HG03066 (cell line): ENCODE measurements around the gene GPRC5A.

ENCODE experiments used
- ATAC-seq: cut with Tn5 transposase; IDR thresholded peaks from one replicate; pipeline ENCODE4 v1.9.1; 2021; ENCODE audit warnings: low read depth; ENCODE audit not compliant: unreplicated experiment

Gene GPRC5A

GRCh38 chr12:12908711-12909110 lies 17.3 kb downstream of the GPRC5A start:
- ATAC-seq: no peak

DNA sequence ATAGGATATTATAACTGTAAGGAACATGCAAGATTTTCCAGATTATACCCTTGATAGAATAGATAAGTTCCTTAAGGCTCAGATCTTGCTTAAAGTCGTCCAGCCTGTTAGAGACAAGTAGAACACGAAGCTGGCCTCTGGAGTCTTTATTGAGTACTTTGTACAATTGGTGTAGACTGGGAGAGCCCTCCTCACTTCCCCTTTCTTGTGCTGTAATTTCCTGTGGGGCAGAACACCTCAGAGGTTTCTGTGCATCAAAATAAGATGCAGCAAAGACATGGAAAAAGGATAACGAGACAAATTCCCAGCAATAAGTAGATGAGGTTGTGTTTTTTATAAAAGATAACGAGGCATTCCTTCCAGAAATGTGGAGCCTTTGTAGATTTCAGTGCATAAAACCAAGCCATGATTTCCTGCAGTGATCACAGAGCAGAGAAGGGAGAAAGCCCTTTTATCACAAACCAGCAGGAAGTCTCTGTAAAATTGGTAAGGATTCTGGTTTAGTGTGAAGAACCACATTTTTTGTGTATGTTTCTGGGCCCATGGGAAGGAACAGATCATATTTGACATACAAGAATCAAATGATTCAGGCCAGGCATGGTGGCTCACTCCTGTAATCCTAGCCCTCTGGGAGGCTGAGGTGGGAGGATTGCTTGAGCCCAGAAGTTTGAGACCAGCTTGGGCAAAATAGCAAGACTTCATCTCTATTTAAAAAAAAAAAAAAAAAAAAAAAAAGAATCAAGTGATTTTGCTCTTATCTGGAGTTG lies 18.0 kb downstream of the GPRC5A start:
- ATAC-seq: no peak

DNA sequence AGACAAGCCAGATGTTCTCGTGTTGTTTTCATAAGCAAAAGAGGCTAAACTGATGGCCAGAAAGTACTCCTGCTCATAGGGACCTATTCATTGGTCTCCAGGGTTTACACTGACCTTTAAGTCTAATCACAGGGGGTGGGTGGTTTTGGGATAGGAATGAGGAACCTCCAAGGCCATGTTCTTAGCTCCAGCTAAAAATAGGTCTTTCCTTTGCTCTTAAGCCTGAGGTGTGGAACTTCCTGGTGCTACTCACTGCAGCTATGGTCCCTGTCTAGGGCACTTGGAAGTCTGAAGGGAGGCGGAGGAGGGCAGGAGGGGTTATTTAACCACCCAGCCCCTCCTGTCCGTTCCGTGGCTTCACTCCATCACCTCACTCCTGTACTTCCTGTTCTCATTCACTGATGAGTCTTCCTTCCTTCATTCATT lies 18.6 kb downstream of the GPRC5A start:
- no peak for ATAC-seq

GRCh38 chr12:12912711-12913110 lies 21.3 kb downstream of the GPRC5A start:
- ATAC-seq: no peak

DNA sequence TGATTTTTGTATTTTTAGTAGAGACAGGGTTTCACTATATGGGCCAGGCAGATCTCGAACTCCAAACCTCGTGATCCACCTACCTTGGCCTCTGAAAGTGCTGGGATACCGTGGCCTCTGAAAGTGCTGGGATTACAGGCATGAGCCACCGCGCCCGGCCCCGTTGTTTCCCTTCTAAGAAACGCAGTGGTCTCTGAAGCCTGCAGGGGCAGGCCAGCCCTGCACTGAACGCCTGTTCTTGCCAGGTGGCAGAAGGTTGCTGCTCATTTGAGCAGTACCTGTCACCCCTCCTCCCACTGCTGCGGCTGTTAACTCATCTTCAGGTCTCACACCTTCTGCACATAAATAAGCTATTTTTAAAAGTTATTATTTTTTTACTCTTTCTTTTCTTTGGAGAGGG lies 24.3 kb downstream of the GPRC5A start:
- no peak for ATAC-seq

DNA sequence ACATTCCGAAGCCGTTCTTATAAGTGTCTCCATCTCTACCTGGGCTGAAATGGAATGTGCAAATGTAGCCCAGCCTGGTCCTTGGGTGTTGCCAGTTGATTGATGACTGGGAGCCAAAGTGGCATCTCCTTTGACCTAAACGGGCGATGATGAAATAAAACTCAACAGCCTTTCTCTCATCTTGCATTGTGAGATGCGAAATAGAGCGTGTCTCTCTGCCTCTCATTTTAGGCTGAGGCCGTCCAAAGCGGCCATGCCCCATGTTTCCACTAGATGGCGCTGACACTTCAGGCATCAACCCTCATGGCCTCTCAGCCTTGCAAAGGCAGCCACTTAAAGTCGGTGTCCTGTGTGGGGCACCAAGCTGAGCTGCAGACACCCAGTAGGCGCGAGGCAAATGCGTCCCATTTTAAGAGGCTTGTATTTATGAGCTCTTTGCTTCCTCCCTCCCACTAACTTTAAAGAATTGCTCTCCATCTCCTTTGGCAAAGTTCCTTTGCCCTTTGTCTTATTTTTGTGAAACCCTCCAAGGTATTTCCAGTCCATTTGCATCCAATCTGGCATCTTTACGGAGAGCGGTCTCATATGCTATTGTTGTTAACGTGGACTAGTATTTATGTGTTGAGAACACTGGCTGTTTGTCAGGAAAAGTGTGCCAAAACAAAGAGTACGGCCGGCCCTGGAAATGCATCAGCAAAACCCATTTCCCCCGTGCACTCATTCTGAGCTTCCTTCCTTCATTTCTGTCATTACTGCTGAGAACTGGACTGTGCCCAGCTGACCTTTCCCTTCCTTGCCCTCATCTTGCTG lies 25.0 kb downstream of the GPRC5A start:
- peak; percentile 98 for ATAC-seq

GRCh38 chr12:12917517-12917916 lies 26.2 kb downstream of the GPRC5A start:
- ATAC-seq: no peak

DNA sequence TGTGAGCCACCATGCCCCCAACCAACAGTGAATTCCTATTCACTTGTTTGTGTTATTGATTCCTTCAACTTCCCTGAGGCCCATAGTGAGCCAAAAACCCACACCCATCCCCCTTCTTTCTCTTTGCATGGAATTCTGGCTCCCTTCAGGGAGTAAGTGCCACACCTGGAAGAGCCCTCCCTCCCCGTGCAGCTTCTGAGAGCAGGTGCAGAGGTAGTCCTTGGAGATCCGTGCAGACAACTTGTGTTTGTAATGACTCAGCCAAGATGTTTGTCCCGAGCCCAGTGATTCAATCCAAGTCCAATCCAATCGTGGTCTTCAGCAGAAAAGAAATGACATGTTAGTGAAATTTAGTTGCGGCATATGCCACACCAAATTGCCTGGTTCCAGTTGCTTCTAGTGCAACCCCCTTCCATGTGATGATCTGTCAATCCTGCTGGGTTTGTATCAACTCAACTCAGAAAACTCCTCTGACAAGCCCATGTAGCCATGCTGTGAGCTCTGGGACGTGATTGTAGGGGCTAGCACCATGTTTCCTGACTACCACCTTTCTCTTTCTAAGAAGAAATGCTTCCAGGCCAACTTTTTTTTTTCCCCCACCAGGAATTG lies 27.5 kb downstream of the GPRC5A start:
- ATAC-seq: no peak

GRCh38 chr12:12919666-12920435 lies 28.5 kb downstream of the GPRC5A start:
- no peak for ATAC-seq

DNA sequence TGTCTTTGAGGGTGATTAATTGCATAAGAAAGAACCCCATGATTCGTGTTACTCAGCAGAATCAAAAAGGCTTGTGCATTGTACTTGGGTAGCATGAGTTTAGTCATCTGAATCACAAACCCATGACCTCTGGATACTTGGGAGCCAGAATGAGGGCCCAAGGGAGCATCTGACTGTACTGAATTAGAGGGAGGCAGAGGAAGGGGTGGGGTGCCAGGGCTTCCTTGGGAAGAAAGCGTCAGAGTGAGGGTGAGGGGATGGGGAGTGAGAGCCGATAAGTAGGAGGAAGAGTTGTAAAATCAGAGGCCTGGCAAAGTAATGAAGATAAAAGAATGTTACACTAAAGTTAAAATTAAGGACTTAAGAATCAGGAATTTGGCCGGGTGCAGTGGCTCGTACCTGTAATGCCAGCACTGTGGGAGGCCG lies 30.8 kb downstream of the GPRC5A start:
- no peak for ATAC-seq

GRCh38 chr12:12922978-12923377 lies 31.6 kb downstream of the GPRC5A start:
- ATAC-seq: no peak

GRCh38 chr12:12924169-12924568 lies 32.8 kb downstream of the GPRC5A start:
- no peak for ATAC-seq

- no peak for ATAC-seq
These were observed 34.0 kb downstream of the GPRC5A start for GRCh38 chr12:12925388-12925787.

DNA sequence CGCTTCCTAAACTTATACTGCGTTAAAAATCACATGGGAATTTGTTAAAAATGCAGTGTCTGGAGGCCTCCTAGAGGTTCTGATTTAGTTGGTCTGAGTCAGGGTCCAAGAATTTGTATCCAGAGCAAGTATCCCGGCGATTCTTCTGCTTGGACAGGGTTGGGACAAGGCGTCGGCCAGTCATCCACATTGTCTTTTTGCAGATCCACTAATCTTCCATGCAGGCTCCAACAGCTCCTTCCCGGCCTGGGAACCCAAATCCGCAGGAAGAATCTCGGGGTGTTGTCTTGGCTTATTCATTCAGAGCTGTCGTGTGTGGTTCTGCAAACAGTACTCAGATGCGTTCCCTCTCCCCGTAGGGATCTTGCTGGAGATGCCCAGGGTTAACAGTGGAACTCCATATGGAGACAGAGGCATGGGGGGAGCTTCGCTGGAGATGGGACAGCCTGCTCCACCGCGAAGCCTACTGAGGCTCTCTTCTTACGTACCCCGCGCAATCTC lies 35.3 kb downstream of the GPRC5A start:
- no peak for ATAC-seq

GRCh38 chr12:12927211-12928079 lies 36.1 kb downstream of the GPRC5A start:
- ATAC-seq: no peak

DNA sequence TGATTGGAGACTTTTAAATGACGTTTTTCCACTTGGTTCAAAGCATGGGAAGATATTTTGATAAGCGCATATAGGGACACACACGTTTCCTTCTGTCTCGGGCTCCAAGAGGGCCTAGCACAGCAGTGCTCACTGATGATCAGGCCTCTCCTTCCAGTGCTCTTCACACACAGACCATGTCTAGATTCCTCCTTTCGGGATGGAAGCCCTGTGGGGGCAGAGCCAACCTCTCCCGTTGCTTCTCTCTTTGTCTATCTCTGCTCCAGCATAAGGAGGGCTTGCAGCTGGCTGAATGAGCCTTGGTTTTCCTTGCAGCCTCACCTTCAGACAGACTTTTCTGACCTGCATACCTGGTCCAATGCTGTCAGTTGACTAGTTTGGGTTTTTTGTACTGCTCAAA lies 38.3 kb downstream of the GPRC5A start:
- no peak for ATAC-seq

DNA sequence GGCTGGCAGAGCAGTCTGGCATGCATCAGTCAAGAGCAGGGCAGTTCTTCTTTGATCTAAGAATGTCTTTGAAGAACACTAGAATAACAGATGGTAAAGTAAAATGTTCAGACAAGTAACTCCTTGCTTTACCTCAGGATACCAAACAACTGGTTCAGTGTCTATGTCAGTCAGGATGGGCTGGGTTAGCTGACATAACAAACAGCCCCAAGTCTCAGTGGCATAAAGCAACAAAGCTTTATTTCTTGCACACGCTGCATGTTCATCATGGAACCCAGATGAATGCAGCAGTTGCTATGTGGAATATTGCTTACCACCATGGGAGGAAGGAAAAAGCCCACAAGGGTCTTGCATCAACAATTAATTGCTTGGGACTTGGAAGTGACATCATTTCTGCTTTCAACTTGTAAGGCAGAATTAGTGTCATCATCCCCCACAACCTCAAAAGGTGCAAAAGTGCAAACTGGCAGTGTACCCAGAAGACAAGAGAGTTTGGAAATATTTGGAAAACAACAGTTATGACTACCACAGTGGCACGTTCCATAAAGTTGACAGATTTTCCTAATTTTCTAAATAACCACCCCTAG lies 39.4 kb downstream of the GPRC5A start:
- no peak for ATAC-seq

- no peak for ATAC-seq
These were observed 42.4 kb downstream of the GPRC5A start for GRCh38 chr12:12933742-12934141.

DNA sequence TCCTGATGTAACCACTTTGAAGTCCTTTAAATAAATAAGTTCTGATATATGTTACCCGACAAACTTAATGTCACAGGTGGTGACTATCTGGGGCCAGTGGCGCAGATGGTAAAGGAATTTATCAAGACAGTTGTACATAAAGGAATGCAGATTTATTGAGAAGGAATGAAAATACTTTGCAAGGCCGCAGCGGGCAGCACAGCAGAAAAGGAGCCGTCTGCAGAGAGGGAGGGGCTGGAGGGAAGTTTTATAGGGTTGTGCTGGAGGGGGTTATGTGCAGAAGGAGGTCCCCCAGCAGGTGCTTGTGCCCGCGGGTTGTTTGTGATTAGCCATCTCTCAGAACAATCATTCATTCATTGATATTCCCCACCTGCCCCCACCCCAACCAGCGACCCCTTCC lies 43.2 kb downstream of the GPRC5A start:
- ATAC-seq: no peak
